Kidney (tissue), 14 donors: Measurements from ENCODE around the gene FGR. TPM values are rescaled to one million over a fixed set of nuclear protein-coding genes. Genes with fewer than 3 reads are reported as not detected.
"Not testable (repeated sequence)": the region's sequence is repeated elsewhere in the genome, so short reads cannot be mapped to it uniquely, and the experiment has no call there.

ENCODE experiments used
- DNase-seq, 5 donors: peaks; one replicate each; pipeline ENCODE4 v3.0.0-alpha.2; 2013 to 2020
- FAIRE-seq: peaks from 2 replicates; lab custom pipeline; 2012; peaks lifted over from hg19 to GRCh38; lab: Jason Lieb, UNC
- H3K27ac ChIP-seq, 2 donors: one replicate each; pipeline ENCODE4 v1.7.0; 2013; ENCODE audit warnings: low read depth in 2 of 2, low read length in 2 of 2, inconsistent platforms in 1 of 2
- H3K27me3 ChIP-seq: one replicate; pipeline ENCODE4 v1.7.1; 2013; ENCODE audit warnings: low read length, inconsistent platforms; ENCODE audit not compliant: control insufficient read depth, insufficient read depth
- H3K36me3 ChIP-seq, 3 donors: one replicate each; pipeline versions ENCODE4 v1.7.0 to v1.7.1; 2013; ENCODE audit warnings: low read length in 3 of 3, control low read depth in 1 of 3, inconsistent platforms in 1 of 3; ENCODE audit not compliant: insufficient read depth in 3 of 3, control insufficient read depth in 2 of 3
- H3K4me1 ChIP-seq, 3 donors: one replicate each; pipeline versions ENCODE4 v1.7.0 to v1.7.1; 2013; ENCODE audit warnings: low read length in 3 of 3, inconsistent platforms in 1 of 3, low read depth in 1 of 3; ENCODE audit not compliant: control insufficient read depth in 2 of 3, insufficient read depth in 2 of 3
- H3K4me3 ChIP-seq, 3 donors: one replicate each; pipeline versions ENCODE4 v1.7.0 to v1.8.1; 2013; ENCODE audit warnings: low read length in 3 of 3, control low read depth in 1 of 3, inconsistent platforms in 1 of 3
- H3K9ac ChIP-seq, 3 donors: one replicate each; pipeline versions ENCODE4 v1.7.0 to v1.7.1; 2013; ENCODE audit warnings: low read length in 3 of 3, control low read depth in 1 of 3, inconsistent platforms in 1 of 3
- H3K9me3 ChIP-seq, 3 donors: one replicate each; pipeline versions ENCODE4 v1.7.0 to v1.7.1; 2013; ENCODE audit warnings: low read length in 3 of 3, control low read depth in 1 of 3, inconsistent platforms in 1 of 3; ENCODE audit not compliant: control insufficient read depth in 2 of 3, insufficient read depth in 1 of 3
- CTCF ChIP-seq: IDR thresholded peaks from 3 replicates; pipeline ENCODE4 v1.5.1; 2012; ENCODE audit warnings: mild to moderate bottlenecking, moderate library complexity, borderline replicate concordance; ENCODE audit not compliant: insufficient read depth; ENCODE audit errors: extremely low read depth
- intact Hi-C: fragments of 100-400 bp; cut with DNase I; formaldehyde crosslinking; loops from one replicate; pipeline ENCODE4 v1.11.1; 2022
- polyA plus RNA-seq: library from polyadenylated mRNA; stranded (reverse); fragments of 350-450 nt; fragmentation: Illumina TruSeq; extraction: RNeasy Lipid Tissue Mini Kit (QIAGEN cat#74804); gene quantifications from one replicate; pipeline ENCODE4 v1.2.3, GENCODE V29; 2014; ENCODE audit warnings: low read depth, low replicate concordance; ENCODE audit not compliant: insufficient read depth
- total RNA-seq: library from RNA; stranded (reverse); fragmentation: NEBNext Ultra II Directional; extraction: Animal tissue kit (Norgen Biotek cat#: 25700); gene quantifications from one replicate; pipeline ENCODE4 v1.2.1, GENCODE V29; 2021
- donor health status: control.
- donor health status: control.
- donor health status: control.
- donor health status: control.
- donor health status: control.
- donor health status: DM: yes; HTN: yes; CAD: no.
- donor health status: Normal renal cell carcinoma (clear cell type).

The FGR gene
- total and polyA plus RNA-seq, 2 donors from 2014 or later = 2.5 to 23.3 TPM

- intact Hi-C loops = no loop called here
- no peak overlapping the region for H3K4me3 ChIP-seq
- no peaks in the 10 kb centered on the region for H3K36me3 ChIP-seq
- H3K27me3 ChIP-seq = no peaks in the 10 kb centered on the region
- FAIRE-seq (no peak), DNase-seq (no peak)
- H3K9ac ChIP-seq = no peak overlapping the region
- no peak for TF ChIP-seq CTCF
- H3K9me3 ChIP-seq = no peaks in the 10 kb centered on the region
- H3K4me1 ChIP-seq = peaks cover 0 to 2% (median 0%) of the 10 kb centered on the region in 3 donors
- H3K27ac ChIP-seq = no peak overlapping the region
Measured at GRCh38 chr1:27621051-27621920, 13.7 kb downstream of the FGR start.

GRCh38 chr1:27619782-27620438 lies 15.1 kb downstream of the FGR start:
- not testable (repeated sequence) for FAIRE-seq, H3K36me3 ChIP-seq, H3K27me3 ChIP-seq, H3K4me3 ChIP-seq, H3K27ac ChIP-seq, H3K9ac ChIP-seq, H3K4me1 ChIP-seq, DNase-seq, H3K9me3 ChIP-seq
- intact Hi-C loops = loop anchor here (10.0 kb wide), 1 partner anchor 205 kb away; no protein-coding TSS in a partner anchor

- no peak for FAIRE-seq
- Histone ChIP-seq H3K9me3 (no peaks in the 10 kb centered on the region), H3K4me1 (no peaks in the 10 kb centered on the region), H3K4me3 (no peak overlapping the region), H3K27ac (no peak overlapping the region), H3K9ac (no peak overlapping the region), H3K36me3 (no peaks in the 10 kb centered on the region), H3K27me3 (no peaks in the 10 kb centered on the region)
- no peak for DNase-seq
- no peak for TF ChIP-seq CTCF
- intact Hi-C loops = loop anchor here (10.0 kb wide), 1 partner anchor 204 kb away; no protein-coding TSS in a partner anchor
Measured at GRCh38 chr1:27618341-27619082, 16.5 kb downstream of the FGR start.
